Upper lobe of right lung (tissue), 1 donor: ENCODE data around the gene RIPOR3. TPM values are rescaled to one million over a fixed set of nuclear protein-coding genes. Genes with fewer than 3 reads are reported as not detected.

Source experiments
- ATAC-seq: fragments of 200-7000 bp; cut with Tn5 transposase; one replicate; pipeline ENCODE4 v1.9.1; 2020; ENCODE audit warnings: mild to moderate bottlenecking, moderate library complexity
- DNase-seq: peaks from one replicate; pipeline ENCODE4 v3.0.0-alpha.2; 2020
- H3K27ac ChIP-seq: fragments of 200-600 bp; one replicate; pipeline ENCODE4 v1.8.0; 2022
- H3K27me3 ChIP-seq: fragments of 200-600 bp; one replicate; pipeline ENCODE4 v1.8.0; 2022; ENCODE audit warnings: mild to moderate bottlenecking
- H3K36me3 ChIP-seq: fragments of 200-600 bp; one replicate; pipeline ENCODE4 v1.8.0; 2022
- H3K4me1 ChIP-seq: fragments of 200-600 bp; one replicate; pipeline ENCODE4 v1.8.0; 2022
- H3K4me3 ChIP-seq: fragments of 200-600 bp; one replicate; pipeline ENCODE4 v1.8.0; 2022; ENCODE audit warnings: mild to moderate bottlenecking
- H3K9me3 ChIP-seq: fragments of 200-600 bp; one replicate; pipeline ENCODE4 v1.8.0; 2022
- CTCF ChIP-seq: fragments of 200-600 bp; IDR thresholded peaks from one replicate; pipeline ENCODE4 v1.8.0; 2022; ENCODE audit warnings: antibody characterized with exemption
- intact Hi-C: fragments of 100-400 bp; cut with DNase I; formaldehyde crosslinking; loops from one replicate; pipeline ENCODE4 v1.11.0; 2022
- total RNA-seq: library from RNA; stranded (reverse); fragmentation: NEBNext Ultra II Directional; extraction: Animal tissue kit (Norgen Biotek cat#: 25700); gene quantifications from one replicate; pipeline ENCODE4 v1.2.1, GENCODE V29; 2021
- donor health status: DM: no; HTN: yes; CAD: no; lungs with severe emphysema.

RIPOR3 gene
- total RNA-seq, 1 donor from 2014 or later = 6.8 TPM

GRCh38 chr20:50617022-50617421, 74.3 kb downstream of the RIPOR3 start:
- no peaks in the 10 kb centered on the region for H3K27me3 ChIP-seq
- ATAC-seq = no peak
- DNase-seq = no peak
- H3K9me3 ChIP-seq = peaks cover 5% of the 10 kb centered on the region
- no peak overlapping the region for H3K4me3 ChIP-seq
- H3K36me3 ChIP-seq = no peaks in the 10 kb centered on the region
- intact Hi-C loops = no loop called here
- H3K27ac ChIP-seq = no peak overlapping the region
- no peak for TF ChIP-seq CTCF
- no peaks in the 10 kb centered on the region for H3K4me1 ChIP-seq

GRCh38 chr20:50615407-50615806, 75.9 kb downstream of the RIPOR3 start:
- intact Hi-C loops = no loop called here
- no peak overlapping the region for H3K27ac ChIP-seq

GRCh38 chr20:50613438-50614169, 77.7 kb downstream of the RIPOR3 start:
- TF ChIP-seq CTCF = no peak
- no peak overlapping the region for H3K4me3 ChIP-seq
- ATAC-seq (no peak), DNase-seq (no peak)
- H3K4me1 ChIP-seq = no peaks in the 10 kb centered on the region
- H3K27me3 ChIP-seq = no peaks in the 10 kb centered on the region
- no peaks in the 10 kb centered on the region for H3K36me3 ChIP-seq
- H3K9me3 ChIP-seq = no peaks in the 10 kb centered on the region
- intact Hi-C loops = no loop called here
- H3K27ac ChIP-seq = no peak overlapping the region

More at GRCh38 chr20:50615407-50615806, 75.9 kb downstream of the RIPOR3 start:
- DNase-seq = no peak
- TF ChIP-seq CTCF = no peak
- Histone ChIP-seq H3K4me3 (no peak overlapping the region), H3K27me3 (no peaks in the 10 kb centered on the region), H3K9me3 (no peaks in the 10 kb centered on the region), H3K4me1 (no peaks in the 10 kb centered on the region), H3K36me3 (no peaks in the 10 kb centered on the region)
- ATAC-seq = no peak

- no peak for DNase-seq
- no peak overlapping the region for H3K27ac ChIP-seq
- intact Hi-C loops = no loop called here
- no peaks in the 10 kb centered on the region for H3K36me3 ChIP-seq
- no peaks in the 10 kb centered on the region for H3K4me1 ChIP-seq
- TF ChIP-seq CTCF = no peak
- no peaks in the 10 kb centered on the region for H3K9me3 ChIP-seq
- H3K4me3 ChIP-seq = no peak overlapping the region
- H3K27me3 ChIP-seq = no peaks in the 10 kb centered on the region
- no peak for ATAC-seq
Measured at GRCh38 chr20:50611128-50611810, 80.1 kb downstream of the RIPOR3 start.

GRCh38 chr20:50610212-50610718, 81.1 kb downstream of the RIPOR3 start:
- intact Hi-C loops = no loop called here

More at GRCh38 chr20:50610212-50610718, 81.1 kb downstream of the RIPOR3 start:
- H3K27me3 ChIP-seq = no peaks in the 10 kb centered on the region
- DNase-seq (no peak), ATAC-seq (no peak)
- no peaks in the 10 kb centered on the region for H3K36me3 ChIP-seq
- TF ChIP-seq CTCF = no peak
- H3K4me1 ChIP-seq = no peaks in the 10 kb centered on the region
- H3K4me3 ChIP-seq = no peak overlapping the region
- no peaks in the 10 kb centered on the region for H3K9me3 ChIP-seq
- no peak overlapping the region for H3K27ac ChIP-seq
